Measurements from ENCODE around the gene ANKIB1.

DNA sequence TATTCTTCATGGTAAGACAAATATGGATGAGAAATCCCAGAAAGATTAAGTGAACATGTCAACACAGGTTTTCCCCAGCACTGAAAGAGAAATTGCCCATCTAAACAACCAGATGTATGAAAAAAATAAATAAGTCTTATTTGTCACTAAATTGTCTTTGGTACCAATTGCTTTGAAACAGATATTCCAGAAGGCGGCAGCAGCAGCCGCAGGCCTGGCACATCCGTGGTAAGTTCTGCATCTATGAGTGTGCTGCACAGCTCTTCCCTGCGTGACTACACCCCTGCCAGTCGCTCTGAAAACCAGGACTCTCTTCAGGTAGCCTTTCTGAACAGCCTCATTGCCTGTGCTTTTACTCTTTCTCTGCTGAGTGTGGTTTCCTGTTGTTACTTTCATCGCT, 151.8 kb downstream of the ANKIB1 start:
- no peak for TF ChIP-seq POLR2A (IDR thresholded peaks at IDR 0.05)
- TF ChIP-seq EP300 (IDR thresholded peaks at IDR 0.05), result no peak
- TF ChIP-seq, protein P1, sequence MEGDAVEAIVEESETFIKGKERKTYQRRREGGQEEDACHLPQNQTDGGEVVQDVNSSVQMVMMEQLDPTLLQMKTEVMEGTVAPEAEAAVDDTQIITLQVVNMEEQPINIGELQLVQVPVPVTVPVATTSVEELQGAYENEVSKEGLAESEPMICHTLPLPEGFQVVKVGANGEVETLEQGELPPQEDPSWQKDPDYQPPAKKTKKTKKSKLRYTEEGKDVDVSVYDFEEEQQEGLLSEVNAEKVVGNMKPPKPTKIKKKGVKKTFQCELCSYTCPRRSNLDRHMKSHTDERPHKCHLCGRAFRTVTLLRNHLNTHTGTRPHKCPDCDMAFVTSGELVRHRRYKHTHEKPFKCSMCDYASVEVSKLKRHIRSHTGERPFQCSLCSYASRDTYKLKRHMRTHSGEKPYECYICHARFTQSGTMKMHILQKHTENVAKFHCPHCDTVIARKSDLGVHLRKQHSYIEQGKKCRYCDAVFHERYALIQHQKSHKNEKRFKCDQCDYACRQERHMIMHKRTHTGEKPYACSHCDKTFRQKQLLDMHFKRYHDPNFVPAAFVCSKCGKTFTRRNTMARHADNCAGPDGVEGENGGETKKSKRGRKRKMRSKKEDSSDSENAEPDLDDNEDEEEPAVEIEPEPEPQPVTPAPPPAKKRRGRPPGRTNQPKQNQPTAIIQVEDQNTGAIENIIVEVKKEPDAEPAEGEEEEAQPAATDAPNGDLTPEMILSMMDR (IDR thresholded peaks at IDR 0.05), result no peak

Data from tibial nerve (tissue), 4 donors.